Measurements from ENCODE around the gene SCARB1.

The SCARB1 gene

GRCh38 chr12:124811633-124812032 is 52.0 kb downstream of the SCARB1 start:
- H3K27ac Mint-ChIP-seq: peak overlapping the region in 1 of 2 donors; percentile 27
- H3K9me3 Mint-ChIP-seq: no peaks in the 10 kb centered on the region
- ATAC-seq (no peak), DNase-seq (no peak)
- no peaks in the 10 kb centered on the region for H3K4me1 Mint-ChIP-seq
- H3K27me3 Mint-ChIP-seq: no peaks in the 10 kb centered on the region
- H3K4me3 Mint-ChIP-seq: no peak overlapping the region

GRCh38 chr12:124809878-124810277 is 53.8 kb downstream of the SCARB1 start:
- no peaks in the 10 kb centered on the region for H3K4me1 Mint-ChIP-seq
- no peak overlapping the region for H3K27ac Mint-ChIP-seq
- H3K27me3 Mint-ChIP-seq: no peaks in the 10 kb centered on the region
- no peak overlapping the region for H3K4me3 Mint-ChIP-seq
- DNase-seq (no peak), ATAC-seq (no peak)
- no peaks in the 10 kb centered on the region for H3K9me3 Mint-ChIP-seq

GRCh38 chr12:124809391-124809790 is 54.3 kb downstream of the SCARB1 start:
- Mint-ChIP-seq H3K27me3 (no peaks in the 10 kb centered on the region), H3K4me1 (no peaks in the 10 kb centered on the region), H3K27ac (no peak overlapping the region), H3K4me3 (no peak overlapping the region), H3K9me3 (no peaks in the 10 kb centered on the region)
- ATAC-seq: no peak
- DNase-seq: no peak

- ATAC-seq (no peak), DNase-seq (no peak)
- Mint-ChIP-seq H3K4me3 (no peak overlapping the region), H3K4me1 (no peaks in the 10 kb centered on the region), H3K27me3 (no peaks in the 10 kb centered on the region), H3K27ac (peak overlapping the region in 1 of 2 donors; percentile 31), H3K9me3 (no peaks in the 10 kb centered on the region)
Measured at GRCh38 chr12:124808272-124808671, 55.4 kb downstream of the SCARB1 start.

- Mint-ChIP-seq H3K27me3 (no peaks in the 10 kb centered on the region), H3K4me3 (no peak overlapping the region), H3K27ac (no peak overlapping the region), H3K9me3 (no peaks in the 10 kb centered on the region), H3K4me1 (no peaks in the 10 kb centered on the region)
- no peak for ATAC-seq
- DNase-seq: no peak
Measured at GRCh38 chr12:124805876-124806668, 57.6 kb downstream of the SCARB1 start.

GRCh38 chr12:124805050-124805449 is 58.6 kb downstream of the SCARB1 start:
- Mint-ChIP-seq H3K4me3 (no peak overlapping the region), H3K27ac (no peak overlapping the region), H3K9me3 (no peaks in the 10 kb centered on the region), H3K4me1 (no peaks in the 10 kb centered on the region), H3K27me3 (no peaks in the 10 kb centered on the region)
- ATAC-seq: no peak
- no peak for DNase-seq

GRCh38 chr12:124804011-124804621 is 59.5 kb downstream of the SCARB1 start:
- no peaks in the 10 kb centered on the region for H3K9me3 Mint-ChIP-seq
- no peaks in the 10 kb centered on the region for H3K4me1 Mint-ChIP-seq
- DNase-seq (no peak), ATAC-seq (no peak)
- H3K4me3 Mint-ChIP-seq: no peak overlapping the region
- H3K27ac Mint-ChIP-seq: no peak overlapping the region
- H3K27me3 Mint-ChIP-seq: no peaks in the 10 kb centered on the region

GRCh38 chr12:124802361-124802760 is 61.3 kb downstream of the SCARB1 start:
- H3K9me3 Mint-ChIP-seq: no peaks in the 10 kb centered on the region
- DNase-seq: no peak
- H3K27me3 Mint-ChIP-seq: no peaks in the 10 kb centered on the region
- H3K27ac Mint-ChIP-seq: no peak overlapping the region
- H3K4me3 Mint-ChIP-seq: no peak overlapping the region
- H3K4me1 Mint-ChIP-seq: peaks cover 4% of the 10 kb centered on the region
- no peak for ATAC-seq

- H3K9me3 Mint-ChIP-seq: no peaks in the 10 kb centered on the region
- DNase-seq (no peak), ATAC-seq (no peak)
- peaks cover 23% of the 10 kb centered on the region for H3K4me1 Mint-ChIP-seq
- H3K27ac Mint-ChIP-seq: no peak overlapping the region
- no peaks in the 10 kb centered on the region for H3K27me3 Mint-ChIP-seq
- no peak overlapping the region for H3K4me3 Mint-ChIP-seq
Measured at GRCh38 chr12:124800506-124800905, 63.2 kb downstream of the SCARB1 start.

GRCh38 chr12:124797321-124797720 is 66.3 kb downstream of the SCARB1 start:
- Mint-ChIP-seq H3K27me3 (no peaks in the 10 kb centered on the region), H3K27ac (no peak overlapping the region)
- DNase-seq: no peak

GRCh38 chr12:124796303-124796960 is 67.2 kb downstream of the SCARB1 start:
- peaks cover 28% of the 10 kb centered on the region for H3K4me1 Mint-ChIP-seq
- no peaks in the 10 kb centered on the region for H3K27me3 Mint-ChIP-seq
- H3K4me3 Mint-ChIP-seq: no peak overlapping the region
- no peaks in the 10 kb centered on the region for H3K9me3 Mint-ChIP-seq
- no peak for DNase-seq
- peak overlapping the region in 1 of 2 donors; percentile 59 for H3K27ac Mint-ChIP-seq
- peak; percentile 46 for ATAC-seq

More at GRCh38 chr12:124797321-124797720, 66.3 kb downstream of the SCARB1 start:
- H3K9me3 Mint-ChIP-seq: no peaks in the 10 kb centered on the region
- H3K4me3 Mint-ChIP-seq: no peak overlapping the region
- ATAC-seq: no peak
- H3K4me1 Mint-ChIP-seq: peaks cover 28% of the 10 kb centered on the region

- ATAC-seq (no peak), DNase-seq (no peak)
- H3K4me1 Mint-ChIP-seq: peaks cover 28% of the 10 kb centered on the region
- H3K27me3 Mint-ChIP-seq: no peaks in the 10 kb centered on the region
- no peaks in the 10 kb centered on the region for H3K9me3 Mint-ChIP-seq
- H3K27ac Mint-ChIP-seq: no peak overlapping the region
- H3K4me3 Mint-ChIP-seq: no peak overlapping the region
Measured at GRCh38 chr12:124795081-124795948, 68.3 kb downstream of the SCARB1 start.

- Mint-ChIP-seq H3K27me3 (no peaks in the 10 kb centered on the region), H3K9me3 (no peaks in the 10 kb centered on the region), H3K4me3 (no peak overlapping the region), H3K4me1 (peaks cover 28% of the 10 kb centered on the region), H3K27ac (no peak overlapping the region)
- DNase-seq (no peak), ATAC-seq (no peak)
Measured at GRCh38 chr12:124792961-124793441, 70.7 kb downstream of the SCARB1 start.

- H3K9me3 Mint-ChIP-seq: no peaks in the 10 kb centered on the region
- H3K27me3 Mint-ChIP-seq: no peaks in the 10 kb centered on the region
- H3K4me3 Mint-ChIP-seq: no peak overlapping the region
- H3K4me1 Mint-ChIP-seq: peaks cover 22% of the 10 kb centered on the region
- no peak for DNase-seq
- ATAC-seq: no peak
- no peak overlapping the region for H3K27ac Mint-ChIP-seq
Measured at GRCh38 chr12:124792156-124792555, 71.5 kb downstream of the SCARB1 start.

GRCh38 chr12:124790650-124791400 is 72.8 kb downstream of the SCARB1 start:
- no peaks in the 10 kb centered on the region for H3K27me3 Mint-ChIP-seq
- H3K4me1 Mint-ChIP-seq: peaks cover 8% of the 10 kb centered on the region
- peak overlapping the region in 1 of 2 donors; percentile 21 for H3K27ac Mint-ChIP-seq
- no peaks in the 10 kb centered on the region for H3K9me3 Mint-ChIP-seq
- ATAC-seq: no peak
- DNase-seq: no peak
- no peak overlapping the region for H3K4me3 Mint-ChIP-seq
